HCT116 (cell line): ENCODE measurements around the gene CDK2. TPM values are rescaled to one million over a fixed set of nuclear protein-coding genes. Genes with fewer than 3 reads are reported as not detected.
A peak's percentile ranks its signal among the peaks of the same experiment; 100 is the strongest.

ENCODE experiments used
- ATAC-seq: fragments of 200-7000 bp; cut with Tn5 transposase; 2 replicates; pipeline ENCODE4 v1.9.1; 2020; ENCODE audit warnings: mild to moderate bottlenecking, moderate library complexity
- BruUV-seq: library from RNA; stranded (reverse); fragments of 400-500 nt; replicated peaks from 2 replicates; lab custom pipeline; 2021; lab: Mats Ljungman, UMichigan
- CTCF ChIA-PET: fragments of 300-600 bp; sonication (Branson Sonifier 250); formaldehyde crosslinking; loops from one replicate; lab custom pipeline; 2021; ENCODE audit warnings: antibody characterized with exemption; lab: Charles Lee
- POLR2A ChIA-PET: fragments of 300-600, 350-600 bp; sonication (Branson Sonifier 250); formaldehyde crosslinking; loops from one replicate; lab custom pipeline; 2021; ENCODE audit warnings: antibody characterized with exemption; lab: Charles Lee
- RAD21 ChIA-PET, 2 experiments: fragments of 300-600 bp; sonication (Branson Sonifier 250); formaldehyde crosslinking; loops; one replicate each; lab custom pipeline; 2023; ENCODE audit warnings: low total read pairs in 2 of 2; ENCODE audit not compliant: uncharacterized antibody in 2 of 2, unreplicated experiment in 2 of 2, low non-redundant PET in 1 of 2; lab: Charles Lee
- DNase-seq: peaks from one replicate; pipeline ENCODE4 v3.0.0-alpha.2; 2010; ENCODE audit warnings: low read depth, low spot score
- H2AFZ ChIP-seq: fragments of 200-600 bp; shearing (Covaris generic), sonication (generic); 2 replicates; pipeline ENCODE4 v1.6.1; 2017; ENCODE audit warnings: low read depth, mixed run types, mixed read lengths, antibody characterized with exemption, low read length; ENCODE audit not compliant: poor library complexity, severe bottlenecking
- H3K27ac ChIP-seq: 2 replicates; pipeline ENCODE4 v1.5.1; 2012; ENCODE audit warnings: low read depth, low read length
- H3K27me3 ChIP-seq: fragments of 200-600 bp; sonication (generic); 2 replicates; pipeline ENCODE4 v1.6.1; 2016; ENCODE audit warnings: mixed run types, low read length, mixed read lengths; ENCODE audit not compliant: insufficient read depth
- H3K36me3 ChIP-seq, 2 experiments: fragments of 200-500 bp in 1 of 2; fragments of 200-600 bp in 1 of 2; sonication (Bioruptor generic) in 1 of 2; sonication (generic) in 1 of 2; 2 replicates each; pipeline versions ENCODE4 v1.5.1 to v1.6.1; 2014 to 2016; ENCODE audit warnings: low read length in 2 of 2, inconsistent platforms in 1 of 2, mixed read lengths in 1 of 2, mixed run types in 1 of 2; ENCODE audit not compliant: insufficient read depth in 2 of 2, control insufficient read depth in 1 of 2
- H3K4me1 ChIP-seq, 2 experiments: fragments of 200-600 bp in 1 of 2; sonication (generic) in 1 of 2; 2 replicates each; pipeline versions ENCODE4 v1.5.1 to v1.6.1; 2012 to 2017; ENCODE audit warnings: low read length in 2 of 2, inconsistent platforms in 1 of 2, mild to moderate bottlenecking in 1 of 2, mixed read lengths in 1 of 2, mixed run types in 1 of 2, moderate library complexity in 1 of 2; ENCODE audit not compliant: insufficient read depth in 2 of 2, control insufficient read depth in 1 of 2
- H3K4me2 ChIP-seq: fragments of 200-600 bp; sonication (generic); 2 replicates; pipeline ENCODE4 v1.6.1; 2017; ENCODE audit warnings: mixed run types, low read length, mixed read lengths
- H3K4me3 ChIP-seq, 2 experiments: fragments of 200-600 bp in 1 of 2; sonication (generic) in 1 of 2; replicated peaks in 1 of 2; 2 replicates each; pipeline ENCODE4 v1.5.1; 2011 to 2016; ENCODE audit warnings: low read length in 2 of 2, control low read depth in 1 of 2, low read depth in 1 of 2, mild to moderate bottlenecking in 1 of 2, mixed read lengths in 1 of 2, mixed run types in 1 of 2
- H3K79me2 ChIP-seq: fragments of 200-600 bp; sonication (generic); 2 replicates; pipeline ENCODE4 v1.6.1; 2017; ENCODE audit warnings: mild to moderate bottlenecking, mixed run types, low read length, moderate library complexity, mixed read lengths; ENCODE audit not compliant: insufficient read depth
- H3K9ac ChIP-seq: fragments of 200-600 bp; sonication (generic); 2 replicates; pipeline ENCODE4 v1.6.1; 2016; ENCODE audit warnings: low read length, mixed read lengths
- H3K9me2 ChIP-seq: fragments of 200-600 bp; sonication (generic), shearing (Covaris generic); 2 replicates; pipeline ENCODE4 v1.6.1; 2017; ENCODE audit warnings: mixed run types, mild to moderate bottlenecking, moderate library complexity; ENCODE audit not compliant: insufficient read depth
- H3K9me3 ChIP-seq, 2 experiments: fragments of 200-500 bp in 1 of 2; fragments of 200-600 bp in 1 of 2; sonication (Bioruptor generic) in 1 of 2; sonication (generic) in 1 of 2; 2 replicates each; pipeline ENCODE4 v1.6.1; 2014 to 2017; ENCODE audit warnings: low read length in 2 of 2, mixed read lengths in 2 of 2, inconsistent platforms in 1 of 2, low read depth in 1 of 2, mild to moderate bottlenecking in 1 of 2, mixed run types in 1 of 2, moderate library complexity in 1 of 2; ENCODE audit not compliant: control insufficient read depth in 1 of 2, insufficient read depth in 1 of 2
- H4K20me1 ChIP-seq: fragments of 200-600 bp; sonication (generic), shearing (Covaris generic); 2 replicates; pipeline ENCODE4 v1.6.1; 2017; ENCODE audit warnings: mixed run types, mild to moderate bottlenecking, moderate library complexity; ENCODE audit not compliant: insufficient read depth
- FOSL1 ChIP-seq: IDR thresholded peaks from 2 replicates; pipeline ENCODE4 v1.6.1; 2012; ENCODE audit warnings: low read depth
- SRF ChIP-seq: IDR thresholded peaks from 2 replicates; pipeline ENCODE4 v1.6.1; 2012; ENCODE audit warnings: low read depth
- YY1 ChIP-seq: IDR thresholded peaks from 2 replicates; pipeline ENCODE4 v1.6.1; 2011; ENCODE audit warnings: low read length, low read depth, moderate library complexity, mild to moderate bottlenecking; ENCODE audit not compliant: insufficient replicate concordance; ENCODE audit errors: extremely low read depth
- ZFX ChIP-seq: fragments of 450-650 bp; IDR thresholded peaks from 2 replicates; pipeline ENCODE4 v1.6.1; 2017
- ZNF274 ChIP-seq: fragments of 200-500 bp; sonication (Bioruptor generic); IDR thresholded peaks from 2 replicates; pipeline ENCODE4 v1.6.1; 2014; ENCODE audit warnings: mild to moderate bottlenecking, low read depth, low read length, inconsistent platforms
- intact Hi-C: fragments of 100-400 bp; cut with micrococcal nuclease; formaldehyde crosslinking; loops from 2 replicates; pipeline ENCODE4 v1.10.0; 2022
- total RNA-seq: library from RNA; stranded (reverse); gene quantifications from one replicate; pipeline ENCODE4 v1.2.1, GENCODE V29; 2021; ENCODE audit not compliant: unreplicated experiment
- TF ChIP-seq, protein P1 (sequence below), 3 experiments: fragments of 200-600 bp in 1 of 3; sonication (generic) in 1 of 3; IDR thresholded peaks in 2 of 3; conservative IDR thresholded peaks in 1 of 3; 2 replicates each; pipeline ENCODE4 v1.5.1; 2012 to 2017; ENCODE audit warnings: low read depth in 2 of 3, low read length in 2 of 3, antibody characterized with exemption in 1 of 3, borderline replicate concordance in 1 of 3, control low read depth in 1 of 3, mild to moderate bottlenecking in 1 of 3, mixed read lengths in 1 of 3, mixed run types in 1 of 3, moderate library complexity in 1 of 3; ENCODE audit not compliant: insufficient read depth in 1 of 3

Gene CDK2
- total RNA-seq, 1 experiment from 2014 or later: 90.9 TPM

- CTCF ChIA-PET: interaction anchor here (0.8 to 7.2 kb wide), 4 partner anchors 10 to 269 kb away, joined by 3 to 48 read pairs (median 5); partner anchors contain the start of gene SUOX
- POLR2A ChIA-PET: interaction anchor here (0.7 to 1.8 kb wide), 6 partner anchors 10 to 269 kb away, joined by 3 to 22 read pairs (median 5); partner anchors contain the start of genes RAB5B, SUOX and ZC3H10
- peaks cover 2 to 14% of the 10 kb centered on the region in 2 experiments; a peak in 1 of 4 replicates for H3K36me3 ChIP-seq
- DNase-seq: no peak
- peaks cover 10 to 21% of the 10 kb centered on the region in 2 experiments for H3K4me1 ChIP-seq
- no TSS peak for BruUV-seq
- RAD21 ChIA-PET: interaction anchor here in 1 of 2 experiments (0.6 to 0.7 kb wide), 2 partner anchors 10 to 22 kb away, joined by 4 to 6 read pairs; no protein-coding TSS in a partner anchor
- peak overlapping the region; percentile 65 to 97 for H3K4me3 ChIP-seq
- TF ChIP-seq YY1 (no peak), FOSL1 (no peak), ZNF274 (no peak), SRF (no peak), ZFX (no peak)
- TF ChIP-seq, protein P1, sequence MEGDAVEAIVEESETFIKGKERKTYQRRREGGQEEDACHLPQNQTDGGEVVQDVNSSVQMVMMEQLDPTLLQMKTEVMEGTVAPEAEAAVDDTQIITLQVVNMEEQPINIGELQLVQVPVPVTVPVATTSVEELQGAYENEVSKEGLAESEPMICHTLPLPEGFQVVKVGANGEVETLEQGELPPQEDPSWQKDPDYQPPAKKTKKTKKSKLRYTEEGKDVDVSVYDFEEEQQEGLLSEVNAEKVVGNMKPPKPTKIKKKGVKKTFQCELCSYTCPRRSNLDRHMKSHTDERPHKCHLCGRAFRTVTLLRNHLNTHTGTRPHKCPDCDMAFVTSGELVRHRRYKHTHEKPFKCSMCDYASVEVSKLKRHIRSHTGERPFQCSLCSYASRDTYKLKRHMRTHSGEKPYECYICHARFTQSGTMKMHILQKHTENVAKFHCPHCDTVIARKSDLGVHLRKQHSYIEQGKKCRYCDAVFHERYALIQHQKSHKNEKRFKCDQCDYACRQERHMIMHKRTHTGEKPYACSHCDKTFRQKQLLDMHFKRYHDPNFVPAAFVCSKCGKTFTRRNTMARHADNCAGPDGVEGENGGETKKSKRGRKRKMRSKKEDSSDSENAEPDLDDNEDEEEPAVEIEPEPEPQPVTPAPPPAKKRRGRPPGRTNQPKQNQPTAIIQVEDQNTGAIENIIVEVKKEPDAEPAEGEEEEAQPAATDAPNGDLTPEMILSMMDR (IDR thresholded peaks at IDR 0.05 in 2 of 3, conservative IDR thresholded peaks at IDR 0.05 in 1 of 3; ENCODE audit: borderline replicate concordance in 1 of 3, insufficient read depth in 1 of 3, low read depth in 2 of 3, low read length in 2 of 3): no peak
- TF ChIP-seq, all 23 proteins: peak for 0
- Histone ChIP-seq H3K9me3 (no peaks in the 10 kb centered on the region), H3K9ac (peak overlapping the region; percentile 94), H2AFZ (no peak overlapping the region), H3K27ac (peak overlapping the region; percentile 39), H3K4me2 (peak overlapping the region; percentile 100), H3K9me2 (no peaks in the 10 kb centered on the region), H3K79me2 (no peaks in the 10 kb centered on the region), H3K27me3 (no peaks in the 10 kb centered on the region), H4K20me1 (no peaks in the 10 kb centered on the region)
- peak; percentile 84 for ATAC-seq
- intact Hi-C loops: no loop called here
Observed at GRCh38 chr12:56007564-56008559, 41.2 kb downstream of the CDK2 start.
